GM18511 (cell line): ENCODE data around the gene PRKAR1B.
"Not testable (repeated sequence)": the region's sequence is repeated elsewhere in the genome, so short reads cannot be mapped to it uniquely, and the experiment has no call there.

Source experiments
- ATAC-seq: cut with Tn5 transposase; IDR thresholded peaks from one replicate; pipeline ENCODE4 v1.9.1; 2021; ENCODE audit warnings: mild to moderate bottlenecking, moderate library complexity; ENCODE audit not compliant: unreplicated experiment

Gene PRKAR1B

DNA sequence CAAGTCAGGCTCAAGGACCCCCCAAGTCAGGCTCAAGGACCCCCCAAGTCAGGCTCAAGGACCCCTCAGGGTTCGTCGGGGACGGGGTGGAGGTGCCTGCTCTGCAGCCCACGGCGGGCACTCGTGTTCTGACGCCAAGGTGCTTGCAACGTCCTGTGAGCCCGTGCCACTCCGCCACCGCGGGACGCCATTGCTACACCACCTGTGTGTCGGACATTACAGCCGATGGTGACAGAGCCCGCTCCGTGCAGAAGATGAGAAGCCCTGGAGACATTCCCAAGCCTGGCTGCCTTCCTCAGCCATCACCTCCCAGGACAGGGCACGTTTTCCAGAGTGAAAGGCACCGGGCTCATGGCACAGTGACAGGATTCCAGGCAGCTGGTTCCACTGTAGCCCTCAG lies 98.3 kb downstream of the PRKAR1B start:
- no peak for ATAC-seq

DNA sequence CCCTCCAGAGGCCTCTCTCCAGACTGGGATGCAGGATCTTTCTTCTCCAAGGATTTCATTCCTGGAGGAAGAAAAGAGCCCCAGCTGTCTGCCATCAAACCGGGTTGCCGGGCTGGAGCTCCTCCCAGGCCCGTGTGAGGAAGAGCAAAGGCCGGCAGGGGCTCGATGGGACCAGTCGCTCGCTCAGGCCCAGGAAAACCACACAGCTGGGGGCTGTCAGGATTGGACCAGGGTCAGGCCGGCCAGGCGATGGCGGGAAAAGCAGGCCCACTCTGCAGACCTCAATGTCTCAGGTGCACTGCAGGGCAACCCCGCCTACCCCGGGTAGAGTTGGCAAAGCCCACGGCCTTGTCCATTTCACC lies 98.7 kb downstream of the PRKAR1B start:
- ATAC-seq = no peak

DNA sequence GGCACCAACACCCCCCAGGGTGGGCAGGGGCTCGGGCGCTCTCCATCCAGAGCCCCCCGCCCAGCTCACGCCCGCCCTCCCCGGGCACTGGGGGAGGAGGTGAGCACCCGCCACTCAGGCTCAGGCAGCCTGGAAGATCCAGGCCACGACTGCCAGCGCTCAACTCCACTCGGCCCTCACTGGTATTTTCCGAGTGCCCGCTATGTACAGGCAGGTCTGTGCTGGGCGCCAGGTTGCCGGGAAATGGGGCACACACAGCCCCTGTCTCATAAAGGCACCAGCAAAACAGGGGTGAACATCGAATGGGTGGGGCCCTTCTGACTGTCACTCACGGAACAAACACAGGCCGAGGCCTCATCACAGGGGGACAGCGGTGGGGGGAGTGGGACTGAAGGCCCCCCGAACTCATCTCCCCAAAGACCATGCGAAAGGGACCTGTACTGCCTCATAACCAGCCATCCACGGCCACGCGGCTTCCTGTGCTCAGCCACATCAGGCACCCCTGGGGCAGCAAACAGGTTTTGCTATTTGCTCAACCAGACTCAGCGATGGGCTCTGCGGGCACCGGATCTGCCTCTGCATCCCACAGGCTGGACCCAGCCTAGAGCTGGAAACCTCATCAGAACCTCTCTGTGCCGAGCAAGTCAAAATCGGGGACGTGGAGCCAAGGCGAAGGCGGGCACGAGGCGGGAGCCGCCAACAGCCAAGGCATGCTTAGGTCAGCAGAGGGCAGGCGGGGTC lies 99.2 kb downstream of the PRKAR1B start:
- ATAC-seq = no peak

DNA sequence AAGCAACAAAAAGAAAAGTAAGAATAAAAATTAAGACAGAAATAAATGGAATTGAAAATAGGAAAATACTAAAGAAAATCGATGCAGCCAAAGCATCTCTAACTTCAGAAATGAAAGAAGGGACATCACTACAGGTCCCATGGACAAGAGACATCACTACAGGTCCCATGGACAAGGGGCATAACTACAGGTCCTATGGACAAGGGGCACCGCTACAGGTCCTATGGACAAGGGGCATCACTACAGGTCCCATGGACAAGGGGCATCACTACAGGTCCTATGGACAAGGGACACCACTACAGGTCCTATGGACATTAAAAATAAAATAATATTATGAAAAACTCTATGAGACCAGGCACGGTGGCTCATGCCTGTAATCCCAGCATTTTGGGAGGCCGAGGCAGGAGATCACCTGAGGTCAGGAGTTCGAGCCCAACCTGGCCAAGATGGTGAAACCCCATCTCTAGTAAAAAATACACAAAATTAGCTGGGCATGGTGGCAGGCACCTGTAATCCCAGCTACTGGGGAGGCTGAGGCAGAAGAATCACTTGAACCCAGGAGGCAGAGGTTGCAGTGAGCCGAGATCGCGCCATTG lies 101.6 kb downstream of the PRKAR1B start:
- no peak for ATAC-seq

DNA sequence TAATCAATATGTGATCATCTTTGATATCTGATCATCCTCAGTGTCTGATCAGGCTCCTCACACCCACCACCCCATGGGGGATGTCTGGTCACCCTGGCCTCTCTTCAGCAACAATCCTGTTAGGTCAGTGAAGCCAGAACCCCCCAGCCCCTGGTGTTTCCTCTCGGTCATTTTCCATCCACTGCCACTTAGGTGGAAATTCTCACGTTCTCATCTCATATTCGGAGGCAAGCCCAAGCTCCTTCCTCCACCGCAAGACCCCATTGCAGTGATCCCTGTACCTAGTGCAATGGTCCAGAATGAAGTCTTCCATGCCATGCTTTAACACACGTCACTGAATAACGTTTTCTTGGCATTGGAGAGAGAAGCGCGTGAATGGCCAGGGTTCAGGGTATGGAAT lies 103.6 kb downstream of the PRKAR1B start:
- ATAC-seq = no peak

DNA sequence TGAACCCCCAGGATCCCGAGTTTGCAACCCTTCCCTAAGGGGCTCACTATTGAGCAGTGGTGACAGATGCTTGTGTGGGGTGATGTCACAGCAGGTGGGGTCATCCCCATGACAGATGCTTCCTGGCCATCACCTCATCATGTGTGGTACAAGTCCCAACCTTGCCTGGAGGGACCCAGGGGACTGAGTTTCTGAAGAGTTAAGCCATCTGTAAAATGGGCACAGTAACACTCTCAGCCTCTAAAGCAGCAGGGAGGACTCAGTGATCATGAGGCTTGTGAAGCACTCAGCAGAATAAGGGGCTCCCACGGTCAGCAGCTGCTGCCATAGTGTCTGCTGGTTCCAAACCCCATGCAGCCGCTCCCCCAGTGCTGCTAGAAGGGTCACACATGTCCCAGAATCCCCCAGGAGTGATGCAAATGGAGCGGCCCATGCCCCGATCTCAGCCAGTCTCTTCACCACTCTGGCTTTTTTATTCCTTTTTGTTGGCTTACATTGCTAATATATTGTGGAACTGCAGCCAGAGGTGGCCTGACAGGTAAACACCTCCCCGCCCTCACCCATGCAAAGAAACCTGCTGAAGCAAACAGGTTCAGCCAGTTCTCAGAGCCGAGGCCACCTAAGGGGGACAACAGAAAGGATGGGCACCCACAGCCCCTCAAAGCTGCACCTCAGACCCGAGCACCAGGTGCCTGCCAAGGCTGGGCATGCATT lies 105.4 kb downstream of the PRKAR1B start:
- no peak for ATAC-seq

DNA sequence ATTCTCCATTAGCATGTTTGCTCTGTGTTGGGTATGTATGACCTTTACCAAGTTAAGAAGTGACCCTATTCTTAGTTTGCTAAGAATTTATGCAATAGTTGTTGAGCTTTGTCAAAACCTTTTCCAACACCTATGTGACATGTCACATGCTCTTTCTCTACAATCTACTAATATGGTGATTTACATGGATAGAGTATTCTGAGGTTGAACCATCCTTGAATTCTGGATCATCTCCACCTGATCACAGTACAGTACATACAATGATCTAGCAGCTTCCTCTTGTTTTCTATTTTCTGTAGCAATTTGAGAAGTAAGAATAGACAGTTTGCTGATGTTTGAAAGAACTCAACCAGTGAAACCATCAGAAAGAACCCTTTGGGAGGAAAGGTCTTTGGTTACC lies 106.2 kb downstream of the PRKAR1B start:
- no peak for ATAC-seq

DNA sequence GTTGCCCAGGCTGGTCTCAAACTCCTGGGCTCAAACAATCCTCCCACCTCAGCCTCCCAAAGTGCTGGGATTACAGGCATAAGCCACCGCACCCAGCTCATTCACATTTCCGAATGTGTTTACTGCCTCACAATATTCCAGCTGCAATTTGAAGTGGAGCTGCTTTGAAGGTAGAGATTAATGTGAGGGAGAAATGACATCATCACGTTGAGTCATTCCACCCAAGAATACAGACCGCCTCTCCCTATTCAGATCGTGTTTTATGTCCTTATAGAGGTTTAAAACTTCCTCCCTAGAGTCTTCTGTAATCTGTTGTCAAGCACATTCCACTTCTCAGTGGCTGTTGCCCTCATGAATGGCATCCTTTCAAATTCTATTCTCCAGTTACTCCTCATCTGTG lies 107.0 kb downstream of the PRKAR1B start:
- ATAC-seq = no peak

DNA sequence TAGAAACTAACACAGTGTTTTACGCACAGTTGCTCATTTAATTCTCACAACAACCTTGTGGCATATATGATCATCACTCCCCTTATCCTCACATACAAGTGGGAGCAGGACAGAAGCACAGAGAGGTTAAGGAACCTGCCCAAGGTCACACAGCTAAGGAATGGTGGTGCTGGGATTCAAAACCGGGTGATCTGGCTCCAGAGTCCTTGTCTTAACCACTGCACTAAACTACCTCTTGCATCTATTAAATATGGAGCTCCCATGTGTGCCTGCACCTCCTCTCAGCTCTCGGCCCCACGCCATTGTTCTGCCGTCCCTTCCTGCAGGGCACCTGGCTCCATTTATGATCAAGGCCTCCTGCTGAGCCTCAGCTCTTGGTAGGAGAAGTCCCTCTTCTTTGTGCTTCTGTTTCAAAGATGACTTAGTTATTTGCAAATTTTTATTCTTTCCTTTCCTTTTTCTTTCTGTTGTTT lies 107.7 kb downstream of the PRKAR1B start:
- ATAC-seq = no peak

DNA sequence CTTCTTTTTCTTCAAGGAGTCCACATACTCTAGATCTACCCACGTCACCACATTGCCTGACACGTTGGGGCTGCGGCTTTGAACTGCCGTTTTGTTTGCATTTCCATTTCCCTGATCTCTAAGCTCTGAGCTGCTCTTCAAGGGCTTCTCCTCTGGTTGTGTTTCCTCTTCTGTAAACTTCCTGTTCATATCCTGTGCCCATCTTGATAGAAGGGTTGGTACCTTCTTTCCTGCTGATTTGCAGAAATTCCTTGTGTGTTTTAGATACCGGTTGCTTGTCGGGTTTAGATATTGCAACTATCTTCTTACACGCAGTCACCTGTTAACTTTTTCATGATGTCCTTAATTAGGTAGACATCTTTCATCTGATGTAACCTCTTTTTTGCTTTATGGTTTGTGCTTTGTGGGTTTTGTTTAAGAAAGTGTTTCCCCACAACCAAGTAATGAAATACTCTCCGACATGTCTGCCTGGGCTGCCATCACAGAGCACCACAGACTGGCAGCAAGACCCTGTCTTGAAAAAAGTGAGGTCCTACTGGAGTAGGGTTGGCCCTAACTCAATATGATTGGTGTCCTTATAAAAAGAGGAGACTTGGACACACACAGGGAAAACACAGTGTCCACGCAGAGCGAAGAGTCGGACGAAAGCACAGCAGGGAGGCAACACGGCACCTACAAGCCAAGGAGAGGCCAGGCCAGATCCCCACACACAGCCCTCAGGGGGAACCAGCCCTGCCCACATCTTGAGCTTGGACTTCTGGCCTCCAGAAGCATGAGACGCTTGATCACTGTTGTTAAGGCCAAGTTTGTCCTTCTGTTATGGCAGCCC lies 108.3 kb downstream of the PRKAR1B start:
- no peak for ATAC-seq

DNA sequence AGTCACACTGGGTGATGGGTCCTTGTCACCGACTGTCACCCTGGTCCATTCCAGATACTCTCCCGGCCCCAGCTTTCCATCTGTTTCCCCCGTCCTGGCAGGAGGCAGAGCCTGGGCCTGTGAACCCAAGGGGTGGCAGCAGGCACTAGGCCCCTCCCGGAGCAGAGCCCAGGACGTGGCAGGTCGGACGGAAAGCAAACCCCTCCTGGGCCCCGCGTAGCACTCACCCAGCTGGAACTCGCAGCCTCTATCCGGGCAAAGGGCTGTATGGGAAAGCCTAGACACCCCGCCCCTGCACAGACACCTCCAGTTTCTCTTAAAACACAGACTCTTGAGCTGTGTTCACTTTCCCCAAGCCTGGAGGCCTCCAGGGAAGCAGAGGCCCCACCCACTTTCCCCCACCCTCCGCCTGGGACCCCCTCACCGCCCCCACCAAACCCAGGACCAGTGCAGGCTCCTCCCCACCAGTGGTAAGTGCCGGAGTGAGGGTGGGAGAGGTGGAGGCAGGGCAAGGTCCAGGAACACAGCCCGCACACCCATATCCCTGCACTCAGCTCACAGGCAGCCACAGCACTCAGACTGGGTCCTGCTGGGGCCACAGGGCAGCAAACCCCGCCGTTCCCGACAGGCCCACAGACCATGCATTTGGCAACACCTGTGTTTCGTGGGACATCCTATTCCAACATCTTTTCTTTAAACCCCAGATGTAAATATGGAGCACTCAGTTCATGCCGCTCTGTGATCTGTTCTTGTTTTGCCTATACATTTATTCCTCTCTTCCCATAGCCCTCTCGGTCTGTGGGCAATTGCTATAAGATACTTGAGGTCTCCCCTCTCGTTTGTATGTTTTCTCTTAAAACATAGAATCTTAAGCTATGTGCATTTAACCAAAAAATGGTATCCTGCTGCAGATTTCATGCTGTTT lies 109.2 kb downstream of the PRKAR1B start:
- no peak for ATAC-seq

DNA sequence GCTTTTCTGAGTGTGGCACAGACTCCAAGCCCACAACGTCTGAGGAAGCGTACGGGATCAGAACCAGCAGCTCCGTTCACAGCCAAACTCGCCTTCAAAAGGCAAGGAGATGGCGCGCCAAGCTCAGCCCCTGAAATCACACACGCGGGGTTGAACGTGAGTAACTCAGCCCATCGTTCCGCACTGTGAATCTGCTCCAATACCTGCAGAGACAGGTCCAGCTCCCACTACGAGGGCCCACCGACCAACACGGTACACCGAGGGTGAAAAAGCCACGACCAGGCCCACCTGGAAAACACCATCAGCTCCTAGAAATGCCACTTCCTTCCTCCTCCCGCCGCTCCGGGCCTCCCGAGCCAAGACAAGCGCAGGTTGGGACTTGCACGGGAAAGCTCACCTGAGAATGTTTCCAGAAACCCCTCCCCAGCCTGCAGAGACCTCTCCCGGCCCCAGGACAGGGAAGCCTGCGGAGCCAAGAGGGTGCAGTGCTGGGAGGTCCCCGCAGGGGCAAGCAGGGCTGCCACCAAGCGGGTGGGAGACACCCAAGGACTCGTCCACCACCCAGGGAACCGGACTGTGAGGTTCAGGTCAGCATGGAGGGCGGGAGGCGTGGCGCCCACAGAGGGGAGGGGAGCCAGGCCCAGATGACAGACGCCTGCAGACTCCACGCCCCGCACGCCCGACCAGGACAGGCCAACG lies 113.5 kb downstream of the PRKAR1B start:
- ATAC-seq = no peak

DNA sequence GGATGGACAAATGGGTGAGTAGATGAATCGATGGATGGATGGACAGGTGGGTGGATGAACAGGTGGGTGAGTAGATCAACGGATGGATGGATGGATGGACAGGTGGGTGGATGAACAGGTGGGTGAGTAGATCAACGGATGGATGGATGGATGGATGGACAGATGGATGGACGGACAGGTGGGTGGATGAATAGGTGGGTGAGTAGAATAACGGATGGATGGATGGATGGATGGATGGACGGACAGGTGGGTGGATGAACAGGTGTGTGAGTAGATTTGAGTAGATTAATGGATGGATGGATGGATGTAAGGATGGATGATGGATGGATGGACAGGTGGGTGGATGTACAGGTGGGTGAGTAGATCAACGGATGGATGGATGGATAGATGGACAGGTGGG lies 115.2 kb downstream of the PRKAR1B start:
- ATAC-seq = not testable (repeated sequence)

DNA sequence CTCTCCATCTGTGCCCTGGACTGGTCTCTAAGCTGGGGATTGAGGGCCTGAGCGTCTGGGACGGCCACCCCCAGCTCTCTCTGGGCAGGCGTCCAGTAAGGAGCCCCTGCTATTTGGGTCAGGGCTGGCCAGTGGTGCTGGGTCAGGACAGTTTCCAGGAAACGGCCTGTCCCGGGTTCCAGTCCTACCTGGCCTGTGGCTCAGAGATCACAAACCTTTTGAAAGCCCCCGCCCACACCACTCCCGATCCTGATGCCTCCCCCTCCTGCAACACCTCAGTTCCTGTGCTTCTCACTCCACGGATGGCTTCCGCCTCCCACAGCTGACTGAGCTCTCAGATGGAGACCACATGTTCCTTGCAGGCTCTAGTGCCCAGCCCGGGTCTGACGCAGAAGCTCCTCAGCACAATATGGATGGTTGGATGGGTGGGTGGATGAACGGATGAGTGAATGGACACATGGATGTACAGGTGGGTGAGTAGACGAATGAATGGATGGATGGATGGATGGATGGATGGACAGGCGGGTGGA lies 115.7 kb downstream of the PRKAR1B start:
- ATAC-seq = no peak

DNA sequence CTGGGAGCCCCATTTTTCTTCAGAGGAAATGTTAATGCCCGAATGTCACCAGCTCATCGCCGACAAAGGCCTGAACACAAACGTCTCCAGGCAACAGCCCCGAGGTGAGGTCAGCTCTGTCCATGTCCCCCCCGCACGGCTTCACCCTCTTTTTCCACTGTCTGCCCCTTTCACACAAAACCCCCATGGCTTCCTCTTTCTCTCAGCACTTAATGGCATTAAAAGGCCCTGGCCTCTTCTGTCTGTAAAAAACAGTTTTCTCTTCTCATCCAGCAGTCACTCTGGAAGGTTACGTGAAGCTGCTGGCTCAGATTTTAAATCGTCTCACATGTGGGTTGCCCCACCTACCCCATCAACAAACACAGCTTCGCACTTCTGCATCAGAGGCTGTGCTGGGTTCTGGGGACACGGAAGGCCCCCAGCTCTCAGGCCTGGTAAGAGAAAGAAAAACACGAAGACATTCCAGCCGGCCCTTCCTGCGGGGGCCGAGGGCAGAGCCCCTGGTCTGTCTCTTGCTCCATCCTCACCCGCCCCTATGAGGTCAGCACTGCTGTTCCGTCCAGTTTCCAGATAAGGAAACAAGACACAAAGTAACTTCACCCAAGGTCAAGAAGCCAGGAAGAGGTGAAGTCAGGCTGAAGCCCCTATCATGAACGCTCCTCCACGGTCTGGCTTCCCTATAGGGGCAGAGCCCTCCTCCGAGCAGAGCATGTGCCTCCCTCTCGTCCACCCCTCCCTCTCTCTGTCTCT lies 116.4 kb downstream of the PRKAR1B start:
- ATAC-seq = no peak

DNA sequence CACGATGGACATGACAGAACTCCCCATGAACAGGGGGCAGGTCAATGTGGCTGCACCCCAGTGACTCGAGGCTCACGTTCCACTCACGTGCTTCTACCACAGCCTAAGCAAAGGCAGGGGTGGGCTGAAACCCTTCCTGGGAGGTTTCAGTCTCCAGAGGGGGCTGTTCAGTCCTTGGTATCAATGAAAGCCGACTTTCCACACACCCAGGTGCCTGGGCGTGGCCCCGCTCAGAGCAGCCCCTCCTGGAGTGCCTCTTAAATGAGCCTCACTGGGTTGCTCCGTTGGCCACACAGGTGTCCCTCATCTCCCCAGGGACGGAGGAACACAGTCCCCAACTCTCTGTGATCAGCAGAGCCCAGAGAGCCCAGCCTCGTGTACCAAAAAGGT lies 116.9 kb downstream of the PRKAR1B start:
- no peak for ATAC-seq

DNA sequence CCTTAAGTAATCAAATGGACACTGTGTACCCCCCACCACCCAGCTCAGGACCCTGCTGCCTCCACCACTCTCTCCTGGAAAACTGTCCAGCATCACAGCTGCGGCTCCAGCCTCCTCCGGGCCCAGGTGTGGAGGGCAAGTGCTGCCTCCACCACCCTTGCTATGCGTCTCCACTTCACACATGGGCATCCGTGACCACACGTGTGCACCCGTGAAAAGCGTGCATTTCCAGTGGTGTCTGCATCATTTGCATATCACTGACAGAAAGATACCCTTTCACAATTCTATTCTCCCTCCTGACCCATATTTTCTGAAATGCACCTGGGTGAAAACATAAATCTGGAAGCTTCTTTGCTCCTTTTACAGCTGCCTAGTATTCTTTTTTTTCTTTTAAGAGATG lies 117.7 kb downstream of the PRKAR1B start:
- no peak for ATAC-seq

DNA sequence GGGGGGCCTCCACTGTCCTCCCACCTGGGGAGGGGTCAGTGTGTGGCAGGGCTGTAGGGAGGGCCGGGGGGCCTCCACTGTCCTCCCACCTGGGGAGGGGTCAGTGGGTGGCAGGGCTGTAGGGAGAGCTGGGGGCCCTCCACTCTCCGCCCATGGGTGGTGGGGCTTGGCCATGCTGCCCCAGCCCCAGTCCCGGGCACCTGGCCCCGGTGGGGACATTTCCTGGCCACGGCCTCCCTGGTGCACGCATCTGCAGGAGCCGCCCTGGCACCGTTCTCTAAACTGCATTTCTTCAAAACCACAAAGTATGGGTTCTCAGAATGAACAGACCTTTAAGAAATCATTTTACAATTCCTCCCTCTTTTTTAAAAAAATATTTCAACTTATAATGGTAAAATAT lies 118.1 kb downstream of the PRKAR1B start:
- no peak for ATAC-seq

DNA sequence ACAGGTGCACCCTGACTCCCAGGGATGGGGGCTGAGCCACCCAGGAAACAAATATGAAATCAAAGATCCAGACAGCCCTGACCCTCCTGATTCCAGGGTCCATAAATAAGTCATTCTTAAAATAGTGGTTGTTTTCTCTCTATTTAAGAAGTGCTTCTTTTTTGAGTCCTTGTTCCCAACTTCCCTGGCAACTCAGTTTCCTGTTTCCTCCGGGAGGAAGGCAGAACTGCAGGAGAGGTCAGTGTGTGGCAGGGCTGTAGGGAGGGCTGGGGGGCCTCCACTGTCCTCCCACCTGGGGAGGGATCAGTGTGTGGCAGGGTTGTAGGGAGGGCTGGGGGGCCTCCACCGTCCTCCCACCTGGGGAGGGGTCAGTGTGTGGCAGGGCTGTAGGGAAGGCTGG lies 118.7 kb downstream of the PRKAR1B start:
- ATAC-seq = no peak
